Keratinocyte (primary cell): ENCODE results near the gene MOK. TPM values are rescaled to one million over a fixed set of nuclear protein-coding genes. Genes with fewer than 3 reads are reported as not detected.
A peak's percentile ranks its signal among the peaks of the same experiment; 100 is the strongest.

Experiments
- DNase-seq: peaks from one replicate; pipeline ENCODE4 v3.0.0-alpha.2; 2011; ENCODE audit warnings: low read depth, missing footprints, low spot score
- FAIRE-seq: peaks from 2 replicates; lab custom pipeline; 2011; peaks lifted over from hg19 to GRCh38; lab: Jason Lieb, UNC
- H2AFZ ChIP-seq: 2 replicates; pipeline ENCODE4 v1.6.0; 2012; ENCODE audit warnings: low read length, control low read depth, inconsistent platforms; ENCODE audit not compliant: control insufficient read depth
- H3K27ac ChIP-seq: 2 replicates; pipeline ENCODE4 v1.5.1; 2011; ENCODE audit warnings: low read length; ENCODE audit not compliant: control insufficient read depth, insufficient read depth
- H3K27me3 ChIP-seq: 3 replicates; pipeline ENCODE4 v1.6.0; 2011; ENCODE audit warnings: low read length; ENCODE audit not compliant: control insufficient read depth, insufficient read depth; ENCODE audit errors: extremely low read depth
- H3K36me3 ChIP-seq, 2 experiments: 2 replicates in 1 of 2; 3 replicates in 1 of 2; pipeline ENCODE4 v1.5.1; 2011; ENCODE audit warnings: low read length in 2 of 2, mild to moderate bottlenecking in 1 of 2; ENCODE audit not compliant: control insufficient read depth in 2 of 2, insufficient read depth in 2 of 2; ENCODE audit errors: extremely low read depth in 1 of 2
- H3K4me1 ChIP-seq: 3 replicates; pipeline ENCODE4 v1.5.1; 2011; ENCODE audit warnings: low read length; ENCODE audit not compliant: control insufficient read depth, insufficient read depth; ENCODE audit errors: extremely low read depth
- H3K4me2 ChIP-seq: 3 replicates; pipeline ENCODE4 v1.6.0; 2011; ENCODE audit warnings: low read depth, low read length; ENCODE audit not compliant: control insufficient read depth, insufficient read depth; ENCODE audit errors: extremely low read depth
- H3K4me3 ChIP-seq, 3 experiments: fragments of 200-600 bp in 1 of 3; sonication (generic) in 1 of 3; 2 replicates in 2 of 3; 3 replicates in 1 of 3; pipeline ENCODE4 v1.5.1; 2011 to 2016; ENCODE audit warnings: low read length in 3 of 3, mild to moderate bottlenecking in 3 of 3, control low read depth in 2 of 3, inconsistent platforms in 1 of 3, low read depth in 1 of 3, mixed read lengths in 1 of 3, mixed run types in 1 of 3, moderate library complexity in 1 of 3; ENCODE audit not compliant: control insufficient read depth in 2 of 3, insufficient read depth in 2 of 3; ENCODE audit errors: extremely low read depth in 1 of 3
- H3K79me2 ChIP-seq: 2 replicates; pipeline ENCODE4 v1.6.0; 2012; ENCODE audit warnings: low read length; ENCODE audit not compliant: control insufficient read depth, insufficient read depth
- H3K9ac ChIP-seq: 3 replicates; pipeline ENCODE4 v1.6.0; 2011; ENCODE audit warnings: low read length; ENCODE audit not compliant: control insufficient read depth, insufficient read depth; ENCODE audit errors: extremely low read depth
- H3K9me1 ChIP-seq: 3 replicates; pipeline ENCODE4 v1.6.0; 2011; ENCODE audit warnings: low read length; ENCODE audit not compliant: control insufficient read depth, insufficient read depth; ENCODE audit errors: extremely low read depth
- H3K9me3 ChIP-seq: 2 replicates; pipeline ENCODE4 v1.5.1; 2012; ENCODE audit warnings: low read depth, low read length; ENCODE audit not compliant: control insufficient read depth
- H4K20me1 ChIP-seq: 3 replicates; pipeline ENCODE4 v1.6.0; 2011; ENCODE audit warnings: low read length; ENCODE audit not compliant: control insufficient read depth, insufficient read depth; ENCODE audit errors: extremely low read depth
- CTCF ChIP-seq, 3 experiments: IDR thresholded peaks in 1 of 3; conservative IDR thresholded peaks in 1 of 3; optimal IDR thresholded peaks in 1 of 3; 2 replicates in 2 of 3; 3 replicates in 1 of 3; pipeline versions ENCODE3 to v1.5.1; 2011; ENCODE audit warnings: low read length in 3 of 3, mild to moderate bottlenecking in 3 of 3, moderate library complexity in 2 of 3, control low read depth in 1 of 3, inconsistent platforms in 1 of 3; ENCODE audit not compliant: insufficient read depth in 2 of 3; ENCODE audit errors: extremely low read depth in 1 of 3
- EZH2 ChIP-seq: IDR thresholded peaks from one replicate; pipeline ENCODE4 v1.6.1; 2012; ENCODE audit warnings: inconsistent platforms, mild to moderate bottlenecking, low read length, moderate library complexity
- dilution Hi-C: fragments of 300-500 bp; cut with MboI; formaldehyde crosslinking; loops from one replicate; pipeline ENCODE4 v1.7.0; 2020; ENCODE audit warnings: low sequenced_read_pairs; ENCODE audit not compliant: extremely low pct_ligation_motif_present
- polyA plus RNA-seq, 5 experiments: library from polyadenylated mRNA; depleted of rRNA in 3 of 5; stranded (reverse) in 3 of 5; stranded (forward) in 1 of 5; unstranded in 1 of 5; fragments of >200 nt; gene quantifications; 1 replicate in 1 of 5; 2 replicates in 3 of 5; 3 replicates in 1 of 5; pipeline versions ENCODE4 v1.2.1 to v1.2.3, GENCODE V29; 2011 to 2012; ENCODE audit warnings: missing spikeins in 2 of 5, low read depth in 1 of 5, low replicate concordance in 1 of 5

Gene MOK
- polyA plus RNA-seq, 1 donor (not counting 4 experiments of a cell fraction or from before 2014, with no cell fraction given): 38.1 TPM

GRCh38 chr14:102319351-102320032, 14.5 kb upstream of the MOK start, which contains the start of gene ZNF839:
ZNF839 (plus strand) TSS chr14:102319746; CDS start chr14:102319766, 20 bp downstream.
- dilution Hi-C loops: no loop called here
- peak within 1 kb of the TSS; percentile 84 for H2AFZ ChIP-seq

GRCh38 chr14:102318781-102319276, 13.9 kb upstream of the MOK start:
- DNase-seq: no peak

More at GRCh38 chr14:102319351-102320032, 14.5 kb upstream of the MOK start, which contains the start of gene ZNF839:
- Histone ChIP-seq H3K4me1 (peaks cover 37% of the 10 kb centered on the region), H4K20me1 (no peaks in the 10 kb centered on the region), H3K27me3 (no peaks in the 10 kb centered on the region), H3K36me3 (peaks cover 2 to 4% of the 10 kb centered on the region in 2 experiments), H3K79me2 (peaks cover 9% of the 10 kb centered on the region), H3K9me3 (no peaks in the 10 kb centered on the region), H3K27ac (peak within 1 kb of the TSS; percentile 87), H3K4me2 (peak within 1 kb of the TSS; percentile 96), H3K9me1 (no peaks in the 10 kb centered on the region), H3K9ac (peak within 1 kb of the TSS; percentile 88), H3K4me3 (peak within 1 kb of the TSS; percentile 83 to 94 (median 88))
- FAIRE-seq: no peak
- DNase-seq: peak; percentile 35
- TF ChIP-seq CTCF (optimal IDR thresholded peaks at IDR 0.05 in 1 of 3, IDR thresholded peaks at IDR 0.05 in 1 of 3, conservative IDR thresholded peaks at IDR 0.05 in 1 of 3; ENCODE audit: extremely low read depth in 1 of 3, insufficient read depth in 2 of 3, low read length in 3 of 3): no peak
- TF ChIP-seq EZH2: no peak

More at GRCh38 chr14:102318781-102319276, 13.9 kb upstream of the MOK start:
- Histone ChIP-seq H2AFZ (peak overlapping the region; percentile 84), H3K9ac (peak overlapping the region; percentile 88), H3K27me3 (no peaks in the 10 kb centered on the region), H3K9me1 (no peaks in the 10 kb centered on the region), H3K4me2 (peak overlapping the region; percentile 87), H3K27ac (peak overlapping the region; percentile 87), H3K4me1 (peaks cover 42% of the 10 kb centered on the region), H4K20me1 (no peaks in the 10 kb centered on the region), H3K36me3 (peaks cover 2 to 4% of the 10 kb centered on the region in 2 experiments), H3K9me3 (no peaks in the 10 kb centered on the region), H3K4me3 (peak overlapping the region; percentile 83 to 94 (median 88)), H3K79me2 (peaks cover 9% of the 10 kb centered on the region)
- dilution Hi-C loops: no loop called here
- TF ChIP-seq CTCF (optimal IDR thresholded peaks at IDR 0.05 in 1 of 3, IDR thresholded peaks at IDR 0.05 in 1 of 3, conservative IDR thresholded peaks at IDR 0.05 in 1 of 3; ENCODE audit: extremely low read depth in 1 of 3, insufficient read depth in 2 of 3, low read length in 3 of 3) (no peak), EZH2 (no peak)
- FAIRE-seq: no peak
